CD14-positive monocyte (primary cell): Measurements from ENCODE around the gene RCOR3. TPM values are rescaled to one million over a fixed set of nuclear protein-coding genes. Genes with fewer than 3 reads are reported as not detected.

Experiments
- DNase-seq, 3 donors: peaks; one replicate each; pipeline ENCODE4 v3.0.0-alpha.2; 2011 to 2022
- H2AFZ ChIP-seq: 2 replicates; pipeline ENCODE4 v1.6.0; 2012; ENCODE audit warnings: mild to moderate bottlenecking, low read depth, low read length, inconsistent platforms; ENCODE audit not compliant: insufficient read depth, poor library complexity, severe bottlenecking
- H3K27ac ChIP-seq, 2 donors: 1 replicate in 1 of 2; 2 replicates in 1 of 2; pipeline ENCODE4 v1.5.1; 2012 to 2013; ENCODE audit warnings: low read length in 2 of 2, control low read depth in 1 of 2, inconsistent platforms in 1 of 2, low read depth in 1 of 2, mild to moderate bottlenecking in 1 of 2
- H3K27me3 ChIP-seq, 2 donors: one replicate each; pipeline versions ENCODE4 v1.6.0 to v1.6.1; 2011 to 2013; ENCODE audit warnings: low read length in 2 of 2; ENCODE audit not compliant: control insufficient read depth in 2 of 2, insufficient read depth in 2 of 2
- H3K36me3 ChIP-seq, 2 donors: replicated peaks in 1 of 2; 1 replicate in 1 of 2; 2 replicates in 1 of 2; pipeline versions ENCODE4 v1.5.1 to v1.6.1; 2012 to 2013; ENCODE audit warnings: low read length in 2 of 2, control low read depth in 1 of 2, inconsistent platforms in 1 of 2, mild to moderate bottlenecking in 1 of 2; ENCODE audit not compliant: insufficient read depth in 2 of 2, control insufficient read depth in 1 of 2
- H3K4me1 ChIP-seq, 2 donors: 1 replicate in 1 of 2; 2 replicates in 1 of 2; pipeline versions ENCODE4 v1.5.1 to v1.6.1; 2012 to 2013; ENCODE audit warnings: low read length in 2 of 2, control low read depth in 1 of 2, inconsistent platforms in 1 of 2, mild to moderate bottlenecking in 1 of 2, moderate library complexity in 1 of 2; ENCODE audit not compliant: insufficient read depth in 2 of 2, control insufficient read depth in 1 of 2
- H3K4me2 ChIP-seq: replicated peaks from 2 replicates; pipeline ENCODE3; 2012; ENCODE audit warnings: low read length, moderate library complexity, mild to moderate bottlenecking; ENCODE audit not compliant: poor library complexity, severe bottlenecking; ENCODE audit errors: extremely low read depth
- H3K4me3 ChIP-seq, 3 experiments: fragments of 200-600 bp in 1 of 3; sonication (generic) in 1 of 3; replicated peaks in 1 of 3; 1 replicate in 2 of 3; 2 replicates in 1 of 3; pipeline ENCODE4 v1.5.1; 2011 to 2013; ENCODE audit warnings: low read length in 3 of 3, mild to moderate bottlenecking in 3 of 3, control low read depth in 2 of 3, low read depth in 2 of 3, inconsistent platforms in 1 of 3, moderate library complexity in 1 of 3
- H3K79me2 ChIP-seq: 2 replicates; pipeline ENCODE4 v1.6.0; 2012; ENCODE audit warnings: mild to moderate bottlenecking, control low read depth, inconsistent platforms, low read length, moderate library complexity; ENCODE audit not compliant: insufficient read depth
- H3K9ac ChIP-seq: 2 replicates; pipeline ENCODE4 v1.6.0; 2017; ENCODE audit warnings: low read length, mild to moderate bottlenecking; ENCODE audit not compliant: insufficient read depth, poor library complexity, severe bottlenecking
- H3K9me3 ChIP-seq, 2 donors: replicated peaks in 1 of 2; 1 replicate in 1 of 2; 2 replicates in 1 of 2; pipeline versions ENCODE4 v1.5.1 to v1.6.1; 2012 to 2013; ENCODE audit warnings: low read length in 2 of 2, control low read depth in 1 of 2; ENCODE audit not compliant: control insufficient read depth in 1 of 2, insufficient read depth in 1 of 2
- H4K20me1 ChIP-seq: 2 replicates; pipeline ENCODE4 v1.6.0; 2012; ENCODE audit warnings: mild to moderate bottlenecking, low read length, control low read depth, moderate library complexity; ENCODE audit not compliant: insufficient read depth
- H3K27ac Mint-ChIP-seq, 7 donors: one replicate each; pipeline ENCODE4 v1.8.0; 2020; ENCODE audit warnings: mild to moderate bottlenecking in 7 of 7, mixed read lengths in 7 of 7, moderate library complexity in 6 of 7, inconsistent platforms in 2 of 7
- H3K27me3 Mint-ChIP-seq, 3 donors: one replicate each; pipeline ENCODE4 v1.8.0; 2021 to 2022; ENCODE audit warnings: low read depth in 3 of 3, mild to moderate bottlenecking in 3 of 3, mixed read lengths in 3 of 3, moderate library complexity in 3 of 3, inconsistent platforms in 1 of 3
- H3K36me3 Mint-ChIP-seq, 2 donors: one replicate each; pipeline ENCODE4 v1.8.0; 2020; ENCODE audit warnings: mixed read lengths in 2 of 2, inconsistent platforms in 1 of 2, mild to moderate bottlenecking in 1 of 2
- H3K4me1 Mint-ChIP-seq: one replicate; pipeline ENCODE4 v1.8.0; 2020; ENCODE audit warnings: mild to moderate bottlenecking, mixed read lengths
- H3K4me3 Mint-ChIP-seq, 2 donors: one replicate each; pipeline ENCODE4 v1.8.0; 2020; ENCODE audit warnings: mild to moderate bottlenecking in 2 of 2, mixed read lengths in 2 of 2, moderate library complexity in 1 of 2
- H3K9me3 Mint-ChIP-seq, 7 donors: one replicate each; pipeline ENCODE4 v1.8.0; 2020 to 2022; ENCODE audit warnings: mixed read lengths in 7 of 7, mild to moderate bottlenecking in 6 of 7, moderate library complexity in 6 of 7, inconsistent platforms in 2 of 7
- CTCF ChIP-seq: fragments of 200-600 bp; IDR thresholded peaks from one replicate; pipeline ENCODE4 v1.8.0; 2022; ENCODE audit warnings: antibody characterized with exemption, mild to moderate bottlenecking
- WGBS: methylation state at CpG from one replicate; pipeline ENCODE4 v1.1.5; 2013; ENCODE audit warnings: missing lambda C conversion rate; ENCODE audit not compliant: insufficient coverage; 5-methylcytosine and 5-hydroxymethylcytosine counted together
- intact Hi-C, 2 donors: fragments of 100-400 bp; cut with micrococcal nuclease; formaldehyde crosslinking; loops; one replicate each; pipeline versions ENCODE4 v1.15.0 to v1.15.1; 2023
- polyA plus RNA-seq, 3 donors: library from polyadenylated mRNA; depleted of rRNA in 1 of 3; unstranded in 2 of 3; stranded (reverse) in 1 of 3; fragments of 300-500 nt in 2 of 3; fragments of >200 nt in 1 of 3; fragmentation: Illumina TruSeq in 2 of 3; gene quantifications; 1 replicate in 2 of 3; 2 replicates in 1 of 3; pipeline ENCODE4 v1.2.3, GENCODE V29; 2012 to 2021

Gene RCOR3
- polyA plus RNA-seq, 3 donors: 14.5 to 46.5 (median 21.6) TPM

GRCh38 chr1:211335522-211336157 lies 76.5 kb downstream of the RCOR3 start:
- Mint-ChIP-seq H3K4me3 (no peak overlapping the region), H3K4me1 (peaks cover 15% of the 10 kb centered on the region), H3K27me3 (peaks cover 0 to 2% (median 0%) of the 10 kb centered on the region in 3 donors), H3K9me3 (no peaks in the 10 kb centered on the region), H3K36me3 (no peaks in the 10 kb centered on the region), H3K27ac (peak overlapping the region in 1 of 7 donors; percentile 73)
- H3K4me1 ChIP-seq: no peaks in the 10 kb centered on the region
- no peak overlapping the region for H3K4me2 ChIP-seq
- H2AFZ ChIP-seq: no peak overlapping the region
- no peak for TF ChIP-seq CTCF
- WGBS: 23% methylated on average over 2 of the region's 3 CpGs
- H3K79me2 ChIP-seq: no peaks in the 10 kb centered on the region
- no peak for DNase-seq
- intact Hi-C loops: no loop called here
- H3K27ac ChIP-seq: no peak overlapping the region
- H3K9ac ChIP-seq: no peak overlapping the region
- no peaks in the 10 kb centered on the region for H3K27me3 ChIP-seq
- H3K4me3 ChIP-seq: no peak overlapping the region
- no peaks in the 10 kb centered on the region for H3K36me3 ChIP-seq
- H3K9me3 ChIP-seq: no peaks in the 10 kb centered on the region
- no peaks in the 10 kb centered on the region for H4K20me1 ChIP-seq

- intact Hi-C loops: no loop called here
- Histone ChIP-seq H3K4me3 (no peak overlapping the region), H3K27ac (no peak overlapping the region)
These were observed 77.0 kb downstream of the RCOR3 start for GRCh38 chr1:211336161-211336560.

More at GRCh38 chr1:211336161-211336560, 77.0 kb downstream of the RCOR3 start:
- no peak overlapping the region for H3K4me3 Mint-ChIP-seq
- no peak for TF ChIP-seq CTCF
- Histone ChIP-seq H3K9me3 (no peaks in the 10 kb centered on the region), H3K4me1 (peaks cover 0 to 5% of the 10 kb centered on the region in 2 donors), H3K9ac (no peak overlapping the region), H3K79me2 (no peaks in the 10 kb centered on the region), H3K27me3 (no peaks in the 10 kb centered on the region), H3K36me3 (no peaks in the 10 kb centered on the region), H2AFZ (no peak overlapping the region), H3K4me2 (no peak overlapping the region), H4K20me1 (no peaks in the 10 kb centered on the region)
- no peaks in the 10 kb centered on the region for H3K36me3 Mint-ChIP-seq
- H3K4me1 Mint-ChIP-seq: peaks cover 20% of the 10 kb centered on the region
- peaks cover 0 to 2% (median 0%) of the 10 kb centered on the region in 3 donors for H3K27me3 Mint-ChIP-seq
- peak overlapping the region in 1 of 7 donors; percentile 74 for H3K27ac Mint-ChIP-seq
- DNase-seq: no peak
- H3K9me3 Mint-ChIP-seq: peaks cover 0 to 2% (median 0%) of the 10 kb centered on the region in 7 donors
- 65% methylated on average over 2 of the region's 3 CpGs for WGBS
